SK-N-SH (cell line): Measurements from ENCODE around the gene KPNB1. TPM values are rescaled to one million over a fixed set of nuclear protein-coding genes. Genes with fewer than 3 reads are reported as not detected.

Experiments
- CTCF ChIA-PET: fragments of 300-600, 350-600 bp; formaldehyde crosslinking; extraction: SDS; loops from one replicate; lab custom pipeline; 2021; lab: Yijun Ruan, JAX
- POLR2A ChIA-PET: fragments of 350-600 bp; sonication (Branson Sonifier 250); formaldehyde crosslinking; extraction: SDS; loops from one replicate; lab custom pipeline; 2020; ENCODE audit warnings: antibody characterized with exemption, inconsistent platforms; lab: Yijun Ruan, JAX
- DNase-seq: peaks from one replicate; pipeline ENCODE4 v3.0.0; 2012
- H2AFZ ChIP-seq: fragments of 200-600 bp; sonication (generic); 2 replicates; pipeline ENCODE4 v1.8.1; 2016; ENCODE audit warnings: antibody characterized with exemption, mild to moderate bottlenecking, low read depth
- H3F3A ChIP-seq: fragments of 200-600 bp; sonication (generic); replicated peaks from 2 replicates; pipeline ENCODE3; 2016; ENCODE audit warnings: antibody characterized with exemption, mild to moderate bottlenecking; ENCODE audit not compliant: insufficient read depth
- H3K27ac ChIP-seq, 2 experiments: fragments of 200-500 bp in 1 of 2; fragments of 200-600 bp in 1 of 2; sonication (Bioruptor generic) in 1 of 2; sonication (generic), shearing (Covaris generic) in 1 of 2; 2 replicates each; pipeline versions ENCODE4 v1.5.1 to v1.6.1; 2014 to 2016; ENCODE audit warnings: low read depth in 2 of 2, inconsistent platforms in 1 of 2, low read length in 1 of 2, mild to moderate bottlenecking in 1 of 2, mixed read lengths in 1 of 2
- H3K27me3 ChIP-seq: fragments of 200-600 bp; sonication (generic), shearing (Covaris generic); 2 replicates; pipeline ENCODE4 v1.6.1; 2016; ENCODE audit warnings: mixed run types; ENCODE audit not compliant: insufficient read depth
- H3K36me3 ChIP-seq, 2 experiments: fragments of 200-500 bp in 1 of 2; fragments of 200-600 bp in 1 of 2; sonication (Bioruptor generic) in 1 of 2; sonication (generic) in 1 of 2; replicated peaks in 1 of 2; 2 replicates each; pipeline versions ENCODE3 to v1.5.1; 2014 to 2016; ENCODE audit warnings: low read length in 1 of 2, mild to moderate bottlenecking in 1 of 2; ENCODE audit not compliant: insufficient read depth in 2 of 2, control insufficient read depth in 1 of 2
- H3K4me1 ChIP-seq, 2 experiments: fragments of 200-500 bp in 1 of 2; fragments of 200-600 bp in 1 of 2; sonication (Bioruptor generic) in 1 of 2; sonication (generic), shearing (Covaris generic) in 1 of 2; 2 replicates each; pipeline versions ENCODE4 v1.5.1 to v1.6.1; 2014 to 2016; ENCODE audit warnings: low read depth in 1 of 2, low read length in 1 of 2, mixed run types in 1 of 2; ENCODE audit not compliant: insufficient read depth in 2 of 2, control insufficient read depth in 1 of 2
- H3K4me2 ChIP-seq: fragments of 200-600 bp; sonication (generic), shearing (Covaris generic); 2 replicates; pipeline ENCODE4 v1.6.1; 2017; ENCODE audit warnings: mixed run types
- H3K4me3 ChIP-seq, 2 experiments: fragments of 200-500 bp in 1 of 2; fragments of 200-600 bp in 1 of 2; sonication (Bioruptor generic) in 1 of 2; sonication (generic), shearing (Covaris generic) in 1 of 2; 2 replicates each; pipeline versions ENCODE4 v1.5.1 to v1.8.1; 2014 to 2016; ENCODE audit warnings: low read depth in 2 of 2, inconsistent platforms in 1 of 2, low read length in 1 of 2, mild to moderate bottlenecking in 1 of 2, mixed read lengths in 1 of 2, moderate library complexity in 1 of 2
- H3K79me2 ChIP-seq: fragments of 200-600 bp; sonication (generic); 2 replicates; pipeline ENCODE4 v1.8.1; 2017; ENCODE audit warnings: mild to moderate bottlenecking; ENCODE audit not compliant: insufficient read depth
- H3K9ac ChIP-seq: fragments of 200-600 bp; sonication (generic); 2 replicates; pipeline ENCODE4 v1.6.1; 2017; ENCODE audit warnings: mixed run types
- H3K9me2 ChIP-seq: fragments of 200-600 bp; sonication (generic); 2 replicates; pipeline ENCODE4 v1.6.1; 2017; ENCODE audit warnings: mixed run types
- H3K9me3 ChIP-seq: fragments of 200-600 bp; sonication (generic); 2 replicates; pipeline ENCODE4 v1.6.1; 2017; ENCODE audit warnings: mixed run types, mild to moderate bottlenecking, moderate library complexity
- H4K20me1 ChIP-seq: fragments of 200-600 bp; sonication (generic); 2 replicates; pipeline ENCODE4 v1.6.1; 2017; ENCODE audit warnings: mild to moderate bottlenecking, mixed run types; ENCODE audit not compliant: insufficient read depth
- CTCF ChIP-seq: fragments of 200-600 bp; sonication (generic); IDR thresholded peaks from 2 replicates; pipeline ENCODE4 v1.6.1; 2017; ENCODE audit warnings: antibody characterized with exemption, mild to moderate bottlenecking, moderate library complexity
- ELF1 ChIP-seq: IDR thresholded peaks from 2 replicates; pipeline ENCODE4 v1.4.0; 2012
- EP300 ChIP-seq, 2 experiments: IDR thresholded peaks; 2 replicates each; pipeline versions ENCODE4 v1.4.0 to v1.6.1; 2012; ENCODE audit warnings: borderline replicate concordance in 1 of 2, low read depth in 1 of 2, low read length in 1 of 2
- FOSL2 ChIP-seq: IDR thresholded peaks from 2 replicates; pipeline ENCODE4 v1.4.0; 2012; ENCODE audit warnings: low read depth, mild to moderate bottlenecking, moderate library complexity, borderline replicate concordance
- FOXJ3 ChIP-seq: sonication (generic); formaldehyde crosslinking; IDR thresholded peaks from 2 replicates; pipeline ENCODE4 v1.5.1; 2020; ENCODE audit warnings: mild to moderate bottlenecking, missing genetic modification reagents
- GATA2 ChIP-seq: sonication (generic); formaldehyde crosslinking; IDR thresholded peaks from 2 replicates; pipeline ENCODE4 v1.5.0; 2020; ENCODE audit warnings: mild to moderate bottlenecking, missing genetic modification reagents
- IRF3 ChIP-seq: fragments of 150-350 bp; IDR thresholded peaks from 2 replicates; pipeline ENCODE4 v1.6.1; 2016; ENCODE audit warnings: mild to moderate bottlenecking, low read depth, low read length
- MEF2A ChIP-seq: IDR thresholded peaks from 2 replicates; pipeline ENCODE4 v1.4.0; 2012; ENCODE audit warnings: low read depth, borderline replicate concordance
- NFIC ChIP-seq: IDR thresholded peaks from 2 replicates; pipeline ENCODE4 v1.4.0; 2012; ENCODE audit warnings: borderline replicate concordance
- NRF1 ChIP-seq: IDR thresholded peaks from 2 replicates; pipeline ENCODE4 v1.6.1; 2012; ENCODE audit warnings: low read depth, mild to moderate bottlenecking, low read length
- PBX3 ChIP-seq: IDR thresholded peaks from 2 replicates; pipeline ENCODE4; 2012
- REST ChIP-seq: IDR thresholded peaks from 2 replicates; pipeline ENCODE4 v1.6.1; 2012; ENCODE audit warnings: mild to moderate bottlenecking, low read depth, low read length, moderate library complexity
- SMC3 ChIP-seq: IDR thresholded peaks from 2 replicates; pipeline ENCODE4 v1.6.1; 2012; ENCODE audit warnings: low read depth, low read length, improper control_type of control experiment
- TCF12 ChIP-seq: IDR thresholded peaks from 2 replicates; pipeline ENCODE4 v1.4.0; 2012
- USF2 ChIP-seq: fragments of 150-350 bp; IDR thresholded peaks from 2 replicates; pipeline ENCODE4 v1.6.1; 2017; ENCODE audit warnings: antibody characterized with exemption, low read length, low read depth, borderline replicate concordance
- WGBS: methylation state at CpG from one replicate; pipeline ENCODE4 v1.1.6; 2017; ENCODE audit warnings: low lambda C conversion rate; 5-methylcytosine and 5-hydroxymethylcytosine counted together
- polyA plus RNA-seq, 3 experiments: library from polyadenylated mRNA; depleted of rRNA; stranded (reverse); fragments of >200 nt; gene quantifications; 2 replicates each; pipeline ENCODE4 v1.2.3, GENCODE V29; 2012

The KPNB1 gene
- polyA plus RNA-seq, 1 of the 3 experiments (the other 2 are of a cell fraction): 89.5 TPM

- Histone ChIP-seq H3K27me3 (no peaks in the 10 kb centered on the region), H3K9me2 (no peaks in the 10 kb centered on the region), H3K9me3 (no peaks in the 10 kb centered on the region), H3K4me1 (no peaks in the 10 kb centered on the region), H3K4me3 (no peak overlapping the region), H3F3A (no peaks in the 10 kb centered on the region)
- ChIA-PET POLR2A (interaction anchor here (0.6 to 0.7 kb wide), 2 partner anchors 12 to 32 kb away, joined by 3 to 4 read pairs; no protein-coding TSS in a partner anchor), CTCF (interaction anchor here (1.2 kb wide), 1 partner anchor 111 kb away, joined by 3 read pairs; no protein-coding TSS in a partner anchor)
- 78% methylated on average over 5 of the region's 5 CpGs for WGBS
- TF ChIP-seq IRF3 (no peak), FOSL2 (no peak), GATA2 (CRISPR knock-in tag) (no peak), ELF1 (no peak), CTCF (no peak), SMC3 (no peak), NRF1 (no peak), FOXJ3 (CRISPR knock-in tag) (no peak), PBX3 (no peak), NFIC (no peak), TCF12 (no peak), USF2 (no peak), REST (no peak), MEF2A (no peak), EP300 (IDR thresholded peaks at IDR 0.05; ENCODE audit: borderline replicate concordance in 1 of 2, low read depth in 1 of 2, low read length in 1 of 2) (no peak)
- TF ChIP-seq, all 33 proteins: peak for 0
- peaks cover 0 to 11% of the 10 kb centered on the region in 2 experiments for H3K36me3 ChIP-seq
- H3K27ac ChIP-seq: no peak overlapping the region
- no peaks in the 10 kb centered on the region for H3K79me2 ChIP-seq
- no peak overlapping the region for H3K9ac ChIP-seq
- no peak for DNase-seq
- no peak overlapping the region for H2AFZ ChIP-seq
- no peak overlapping the region for H3K4me2 ChIP-seq
- no peaks in the 10 kb centered on the region for H4K20me1 ChIP-seq
Measured at GRCh38 chr17:47638903-47639302, 10.8 kb upstream of the KPNB1 start.
